Stimulated activated CD4-positive, alpha-beta T cell treated with anti-CD3 and anti-CD28 coated beads, Interleukin-1b, Interleukin-23, amount 100 ng/mL, for 4 hours (primary cell): ENCODE results near the gene PPP2R1B.

ENCODE experiments used
- DNase-seq, 2 donors: peaks; one replicate each; pipeline ENCODE4 v3.0.0-alpha.2; 2020; ENCODE audit warnings: low read depth in 2 of 2

Gene PPP2R1B

DNA sequence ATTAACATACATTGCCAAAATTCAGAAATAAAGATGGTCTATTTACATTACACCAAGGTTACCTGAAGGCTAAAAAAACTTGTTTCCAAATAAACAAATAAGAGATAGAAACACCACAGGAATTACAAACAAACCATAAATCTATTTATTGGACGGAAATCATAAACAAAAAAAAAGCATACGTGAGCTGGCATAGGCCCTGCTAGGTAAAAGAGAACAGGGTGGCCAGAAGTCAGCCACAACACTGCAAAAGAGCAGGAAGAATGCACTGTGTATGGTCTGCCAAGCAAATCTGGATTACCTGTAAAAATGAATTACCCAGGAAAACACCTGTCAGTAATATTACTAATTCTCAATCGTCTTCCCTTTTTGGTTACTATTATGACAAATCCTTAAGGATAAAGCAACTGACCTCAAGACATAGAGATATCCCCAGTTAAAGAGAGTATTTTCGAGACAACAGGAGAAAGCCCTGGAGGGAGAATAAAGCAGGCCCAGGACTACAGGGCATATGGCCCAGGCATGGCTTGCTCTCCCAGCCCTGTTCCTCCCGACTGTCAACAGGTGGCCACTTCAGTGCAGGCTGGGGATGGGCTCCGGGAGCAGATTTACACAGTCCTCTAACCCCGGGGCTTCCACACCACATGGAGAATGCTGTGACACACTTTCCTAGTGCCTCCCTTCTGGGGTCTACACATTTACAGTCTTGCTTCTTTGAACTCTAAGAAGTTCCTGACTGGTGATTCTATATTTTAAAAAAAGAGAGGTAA is 18.0 kb downstream of the PPP2R1B start:
- no peak for DNase-seq

DNA sequence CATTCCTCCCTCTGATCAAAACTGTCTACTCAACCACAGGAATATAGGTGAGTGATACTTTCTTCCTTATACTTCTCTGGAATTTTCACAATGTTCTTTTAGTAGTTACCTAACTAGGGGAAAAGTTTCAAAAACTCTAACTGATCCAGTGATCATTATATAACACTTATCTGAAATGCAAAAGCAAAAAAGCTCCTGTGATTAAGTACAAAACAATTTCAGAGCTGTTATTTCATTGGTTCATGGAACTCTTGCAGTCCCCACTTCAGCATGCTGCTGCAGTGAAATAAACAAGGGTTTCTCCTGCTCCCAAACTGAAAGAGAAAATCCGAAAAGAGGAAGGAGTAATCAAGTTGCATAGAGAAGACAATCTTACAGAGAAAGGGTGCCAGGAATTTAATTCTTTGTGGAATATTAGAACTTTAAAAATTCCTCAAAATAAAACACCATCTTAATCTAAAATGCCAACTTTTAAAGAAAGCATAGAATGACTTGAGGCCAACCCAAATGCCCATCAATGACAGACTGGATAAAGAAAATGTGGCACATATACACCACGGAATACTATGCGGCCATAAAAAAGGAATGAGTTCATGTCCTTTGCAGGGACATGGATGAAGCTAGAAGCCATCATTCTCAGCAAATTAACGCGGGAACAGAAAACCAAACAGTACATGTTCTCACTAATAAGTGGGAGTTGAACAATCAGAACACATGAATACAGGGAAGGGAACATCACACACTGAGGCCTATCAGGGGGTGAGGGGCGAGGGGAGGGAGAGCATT is 20.3 kb downstream of the PPP2R1B start:
- DNase-seq = no peak

- DNase-seq = no peak
Observed at GRCh38 chr11:111743700-111744099, 22.5 kb downstream of the PPP2R1B start.

- DNase-seq = no peak
Observed at GRCh38 chr11:111741751-111742150, 24.4 kb downstream of the PPP2R1B start.

- DNase-seq = no peak
Observed at GRCh38 chr11:111739299-111739698, 26.9 kb downstream of the PPP2R1B start.

- DNase-seq = no peak
Observed at GRCh38 chr11:111737444-111738210, 28.6 kb downstream of the PPP2R1B start.

- DNase-seq = no peak
Observed at GRCh38 chr11:111736621-111737443, 29.4 kb downstream of the PPP2R1B start.

DNA sequence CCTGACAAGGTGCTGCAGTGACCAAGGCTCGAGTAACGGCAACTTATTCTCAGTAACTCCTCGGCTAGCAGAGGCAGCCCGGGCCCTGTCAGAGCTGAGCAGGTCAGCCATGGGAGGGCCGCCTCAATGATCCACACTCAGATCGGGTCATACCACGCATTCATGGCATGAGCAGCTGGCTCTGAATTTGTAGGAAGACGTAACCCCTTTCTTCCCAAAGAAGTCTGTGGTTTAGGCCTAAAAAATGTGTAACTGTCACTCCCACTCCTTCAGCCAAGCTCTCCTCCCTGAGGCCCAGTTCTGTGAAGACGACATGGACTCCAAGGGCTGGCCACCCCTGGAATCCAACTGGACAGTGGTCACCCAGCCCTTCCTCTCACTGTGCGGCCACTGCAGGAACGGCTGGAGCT is 30.0 kb downstream of the PPP2R1B start:
- DNase-seq = no peak

- no peak for DNase-seq
Observed at GRCh38 chr11:111735262-111736116, 30.7 kb downstream of the PPP2R1B start.

- DNase-seq = no peak
Observed at GRCh38 chr11:111734954-111735261, 31.3 kb downstream of the PPP2R1B start.

DNA sequence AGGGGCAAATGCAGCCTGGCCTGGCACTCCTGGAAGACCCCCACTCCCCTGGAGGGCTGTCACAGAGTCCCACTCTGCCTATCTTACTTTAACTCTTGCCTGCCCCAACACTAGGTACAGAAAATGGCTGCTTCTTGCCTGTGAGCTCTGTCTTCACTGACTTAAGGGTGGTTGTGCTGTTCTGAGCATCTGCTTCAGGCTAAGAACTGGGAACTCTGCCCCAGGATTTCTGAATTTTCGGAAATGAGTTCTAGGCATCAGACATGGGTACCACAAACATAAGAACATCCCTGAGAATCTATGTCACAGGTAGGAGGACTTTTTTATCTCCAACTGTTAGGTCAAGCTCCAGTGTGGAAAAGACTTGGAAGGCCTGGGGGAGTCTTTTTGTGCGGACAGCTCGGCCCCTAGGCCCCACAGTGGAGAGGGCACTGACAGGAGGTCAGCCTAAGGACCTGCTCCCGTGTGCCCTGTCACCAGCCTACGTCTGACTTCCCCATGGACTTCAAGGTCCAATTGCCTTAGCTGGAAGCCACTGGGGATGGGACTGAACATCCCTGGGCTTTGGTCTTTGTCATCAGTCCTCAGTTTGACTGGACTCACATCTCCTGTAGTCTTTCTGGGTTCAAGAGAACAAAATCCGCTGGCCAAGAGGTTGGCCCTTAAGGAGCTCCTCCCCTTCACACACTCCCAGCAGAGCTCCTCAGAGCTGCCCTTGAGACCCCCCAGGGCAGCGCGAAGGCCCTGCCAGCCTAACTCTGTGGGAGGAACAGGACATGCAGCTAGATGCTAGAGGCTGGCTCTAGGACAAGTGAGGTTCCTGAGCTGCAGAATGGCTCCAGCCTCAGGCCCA is 31.9 kb downstream of the PPP2R1B start:
- DNase-seq = no peak

DNA sequence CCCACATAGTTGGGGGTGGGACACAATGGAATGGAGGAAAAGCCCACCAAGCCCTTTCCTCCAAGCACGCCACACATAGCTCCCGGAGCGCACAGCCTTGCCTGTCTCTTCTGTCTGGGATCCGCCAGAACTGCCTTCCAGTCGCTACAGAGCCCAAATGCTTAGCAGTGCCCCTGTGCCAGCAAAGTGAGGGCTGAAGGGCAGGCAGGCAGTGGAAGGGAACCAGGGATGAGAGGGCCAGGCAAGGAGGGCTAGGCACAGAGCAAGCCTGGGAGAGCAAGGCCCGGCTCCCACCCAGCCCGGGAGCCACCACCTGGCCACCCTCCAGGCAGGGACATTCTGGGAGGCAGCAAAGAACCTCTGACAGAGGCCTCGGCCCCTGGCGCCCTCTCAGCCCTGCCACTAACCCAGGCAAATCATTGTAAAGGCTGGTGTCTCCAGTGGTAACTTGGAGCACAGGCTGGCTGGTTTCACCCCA is 32.5 kb downstream of the PPP2R1B start:
- no peak for DNase-seq

- no peak for DNase-seq
Observed at GRCh38 chr11:111733016-111733415, 33.2 kb downstream of the PPP2R1B start.

GRCh38 chr11:111731821-111732220 is 34.4 kb downstream of the PPP2R1B start:
- DNase-seq = no peak

- no peak for DNase-seq
Observed at GRCh38 chr11:111730871-111731591, 35.2 kb downstream of the PPP2R1B start.

- no peak for DNase-seq
Observed at GRCh38 chr11:111729831-111730311, 36.3 kb downstream of the PPP2R1B start.

- no peak for DNase-seq
Observed at GRCh38 chr11:111729071-111729830, 36.9 kb downstream of the PPP2R1B start.

DNA sequence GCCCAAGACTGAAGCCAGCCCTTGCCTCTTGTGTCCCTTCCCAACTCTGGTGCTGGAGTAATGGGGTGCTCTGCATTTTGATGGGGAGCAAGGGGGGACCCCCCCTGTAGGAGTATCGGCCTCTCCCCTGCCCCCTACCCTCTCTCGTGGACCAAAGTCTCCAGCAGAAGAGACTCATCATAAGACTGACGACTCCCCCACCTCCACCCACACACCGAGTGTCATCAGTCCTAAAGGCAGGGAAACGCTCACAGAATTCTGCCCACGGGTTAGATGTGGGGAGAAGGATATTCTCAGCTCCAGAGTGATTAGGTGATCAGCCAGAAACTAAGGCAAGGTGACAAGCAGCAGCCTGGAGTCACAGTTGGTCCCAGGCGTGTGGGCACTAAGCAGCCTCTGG is 38.8 kb downstream of the PPP2R1B start:
- DNase-seq = no peak
